Measurements from ENCODE around the gene MAD1L1.

GRCh38 chr7:2257046-2257551 lies 24.4 kb upstream of the MAD1L1 start:
- TF ChIP-seq CTCF (IDR thresholded peaks at IDR 0.05; ENCODE audit: borderline replicate concordance, extremely low read depth, low read length, poor library complexity, severe bottlenecking) (no peak), EZH2 (IDR thresholded peaks at IDR 0.05; ENCODE audit: borderline replicate concordance, low read depth, low read length, severe bottlenecking) (no peak)

All from DND-41 (cell line).